Measurements from ENCODE around the gene PDZD7.
"Not testable (repeated sequence)": the region's sequence is repeated elsewhere in the genome, so short reads cannot be mapped to it uniquely, and the experiment has no call there.

PDZD7 gene

DNA sequence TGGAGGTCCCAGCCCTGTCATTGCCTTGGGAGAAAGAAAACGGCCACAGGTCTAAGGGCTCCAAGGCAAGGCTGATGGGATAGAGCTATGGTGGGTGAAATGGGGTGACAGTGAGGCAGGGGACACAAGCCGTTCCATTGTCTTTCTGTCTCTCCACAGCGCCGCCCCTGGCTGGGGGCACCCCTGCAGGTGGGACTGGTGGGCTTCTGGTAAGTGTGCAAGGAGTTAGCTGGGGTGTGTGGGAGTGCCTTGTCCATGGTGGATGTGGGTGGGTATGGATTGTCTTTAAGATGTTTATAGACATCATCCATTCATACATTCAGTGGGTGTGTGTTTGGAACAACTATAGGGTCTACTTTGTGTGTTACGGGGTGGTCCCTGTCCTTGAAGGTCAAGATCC lies 7.6 kb upstream of the PDZD7 start:
- no peak for DNase-seq

DNA sequence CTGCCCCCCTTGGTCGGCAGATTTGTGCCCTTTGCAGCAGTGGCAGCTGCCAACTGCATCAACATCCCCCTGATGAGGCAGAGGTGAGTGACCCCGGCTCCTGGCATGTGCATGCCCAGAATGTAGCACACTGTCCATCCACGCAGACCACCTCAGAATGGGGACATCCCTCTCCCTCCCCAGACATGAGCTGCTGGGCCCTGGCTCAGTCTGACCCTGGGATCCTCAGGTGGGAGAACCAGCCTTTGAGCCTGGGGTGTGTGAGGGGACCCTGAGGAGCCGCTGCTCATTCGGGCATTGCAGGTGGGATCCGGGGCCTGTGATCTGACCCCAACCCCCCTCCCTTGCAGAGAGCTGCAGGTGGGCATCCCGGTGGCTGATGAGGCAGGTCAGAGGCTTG lies 5.8 kb upstream of the PDZD7 start:
- DNase-seq: no peak

DNA sequence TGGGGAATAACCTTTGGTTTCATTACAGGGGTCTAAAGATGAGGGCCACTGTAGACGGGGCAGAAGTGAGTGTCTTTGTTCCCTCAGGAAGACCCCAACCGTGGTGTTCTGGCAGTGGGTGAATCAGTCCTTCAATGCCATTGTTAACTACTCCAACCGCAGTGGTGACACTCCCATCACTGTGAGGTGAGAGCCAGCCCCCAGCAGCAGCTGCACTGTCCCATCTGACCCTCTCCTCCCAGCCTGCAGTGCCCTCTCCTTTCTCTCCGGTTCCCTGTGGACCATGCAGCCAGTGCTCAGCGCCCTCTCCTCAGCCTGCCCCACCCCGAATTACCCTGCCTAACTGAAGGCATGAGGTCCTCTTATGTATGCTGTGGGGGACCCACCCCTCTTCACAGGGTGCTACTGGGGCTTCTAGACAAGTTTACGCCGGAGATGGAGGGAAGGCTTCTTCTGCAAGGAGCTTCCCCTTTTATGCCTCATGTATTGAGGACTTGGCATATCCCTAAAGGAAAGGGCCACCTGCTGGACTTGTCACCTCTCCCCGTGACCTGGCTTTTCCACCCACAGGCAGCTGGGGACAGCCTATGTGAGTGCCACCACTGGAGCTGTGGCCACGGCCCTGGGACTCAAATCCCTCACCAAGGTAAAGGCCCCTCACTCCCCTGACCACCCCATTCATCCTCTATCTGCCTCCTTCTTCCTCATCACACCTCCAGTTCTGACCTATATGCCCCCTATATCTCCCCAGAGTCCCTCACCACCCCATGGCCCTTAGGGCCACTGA lies 5.2 kb upstream of the PDZD7 start:
- no peak for DNase-seq

DNA sequence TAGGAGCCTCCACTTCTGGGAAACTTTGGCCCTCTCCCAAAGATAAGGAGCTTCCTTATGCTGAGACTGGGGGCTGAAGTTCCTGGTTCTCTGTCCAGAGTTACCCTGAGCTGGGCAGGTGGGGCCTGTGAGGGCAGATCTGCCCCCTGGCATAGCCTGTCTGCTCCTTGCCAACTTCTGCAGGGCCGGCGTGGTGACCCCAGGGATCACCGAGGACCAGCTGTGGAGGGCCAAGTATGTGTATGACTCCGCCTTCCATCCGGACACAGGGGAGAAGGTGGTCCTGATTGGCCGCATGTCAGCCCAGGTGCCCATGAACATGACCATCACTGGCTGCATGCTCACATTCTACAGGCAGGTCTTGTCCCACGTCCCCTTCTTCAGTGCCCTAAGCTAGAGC lies 4.4 kb upstream of the PDZD7 start:
- no peak for DNase-seq

DNA sequence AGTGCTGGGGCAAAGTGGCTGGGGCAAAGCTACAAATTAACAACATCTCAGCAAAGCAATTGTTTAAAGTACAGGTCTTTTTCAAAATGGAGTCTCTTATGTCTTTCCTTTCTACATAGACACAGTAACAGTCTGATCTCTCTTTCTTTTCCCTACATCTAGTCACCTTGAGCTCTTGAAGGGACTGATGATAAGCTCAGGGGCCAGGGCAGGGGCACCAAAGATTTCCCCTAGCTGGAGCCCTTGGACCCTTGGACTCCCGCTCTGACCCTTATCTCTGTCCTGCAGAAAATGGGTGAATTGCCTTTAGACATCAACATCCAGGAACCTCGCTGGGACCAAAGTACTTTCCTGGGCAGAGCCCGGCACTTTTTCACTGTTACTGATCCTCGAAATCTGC lies 3.5 kb upstream of the PDZD7 start:
- not testable (repeated sequence) for DNase-seq

DNA sequence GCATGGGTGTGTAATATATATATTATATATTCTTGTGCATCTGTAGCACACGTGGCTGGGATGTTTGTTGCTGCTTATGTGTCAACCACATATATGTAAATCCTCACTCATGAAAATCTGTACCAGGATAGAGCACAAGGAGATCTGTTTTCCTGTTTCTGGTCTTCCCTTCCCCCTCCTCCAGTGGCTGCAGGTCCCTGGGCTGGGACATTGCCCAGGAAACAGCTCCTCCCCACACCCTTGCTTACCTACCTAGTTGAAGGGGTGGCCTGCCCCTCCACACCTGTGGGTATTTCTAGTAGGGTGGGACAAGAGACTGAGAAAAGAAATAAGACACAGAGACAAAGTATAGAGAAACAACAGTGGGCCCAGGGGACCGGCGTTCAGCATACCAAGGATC lies 2.3 kb upstream of the PDZD7 start:
- no peak for DNase-seq

DNA sequence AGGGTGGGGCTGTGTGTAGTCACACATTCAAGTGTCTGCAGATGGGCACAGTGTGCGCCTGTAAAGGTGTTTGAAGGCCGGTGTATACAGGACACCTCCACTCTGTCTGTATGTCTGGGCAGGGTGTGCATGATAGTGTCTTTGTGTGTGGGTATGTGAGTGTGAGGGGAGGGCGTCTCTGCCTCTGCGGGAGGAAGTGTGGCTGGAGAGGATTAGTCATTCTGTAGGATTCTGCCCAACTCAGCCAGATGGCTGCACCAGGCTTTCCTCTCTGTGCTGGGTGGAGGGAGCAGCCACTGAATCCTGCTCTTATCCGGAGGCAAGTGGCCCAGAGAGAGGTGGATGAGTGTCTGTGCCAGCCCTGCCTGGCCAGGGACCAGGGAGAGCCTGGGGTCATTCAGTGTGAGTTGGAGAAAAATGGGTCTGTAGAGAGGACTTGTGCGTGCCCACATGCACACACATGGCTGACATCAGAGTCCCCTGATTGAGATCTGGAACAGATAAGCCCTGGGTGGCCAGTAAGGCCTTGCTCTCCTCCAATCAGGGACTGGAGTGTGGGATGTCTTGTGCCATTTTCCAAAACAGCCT lies 1.8 kb upstream of the PDZD7 start:
- DNase-seq: peak; percentile 86

DNA sequence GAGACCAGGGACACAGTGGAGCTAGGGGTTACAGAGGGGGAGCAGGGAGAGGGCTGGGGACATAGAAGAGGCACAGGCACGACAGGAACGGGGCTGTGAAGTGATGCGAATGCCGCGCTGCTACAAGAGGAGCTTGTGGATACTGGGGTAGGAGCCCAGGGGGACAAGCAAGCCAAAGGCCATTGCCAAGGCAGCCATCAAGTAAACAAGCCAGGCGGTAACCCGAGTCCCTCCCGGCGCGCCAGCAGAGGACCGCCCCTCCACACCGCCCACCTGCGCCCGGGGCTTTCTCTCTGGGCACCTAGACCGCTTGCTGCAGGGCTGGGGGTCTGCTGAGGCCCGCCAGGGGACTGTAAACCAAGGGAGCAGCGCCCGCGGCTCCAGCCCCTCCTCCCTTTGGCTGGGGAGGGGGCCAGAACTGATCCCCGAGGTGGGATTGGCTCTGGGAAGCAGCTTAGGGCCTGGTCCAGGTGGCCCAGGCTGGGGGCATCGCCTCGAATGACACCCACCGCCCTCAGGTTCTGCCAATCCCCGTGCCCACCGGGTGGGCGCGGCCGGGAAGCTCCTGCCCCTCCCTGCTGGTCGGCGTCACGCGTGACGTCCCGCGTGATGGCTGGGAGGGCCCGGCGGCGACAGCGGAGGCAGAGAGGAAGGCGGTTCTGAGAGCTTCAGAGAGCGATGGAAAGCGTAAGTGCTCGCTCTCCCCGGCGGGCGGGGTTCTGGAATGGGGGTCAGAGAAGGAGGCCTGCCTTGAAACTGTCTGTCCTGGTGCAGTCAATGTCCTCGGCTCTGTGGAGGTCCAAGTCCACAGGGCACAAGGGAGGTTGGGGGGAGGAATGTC lies 1.1 kb upstream of the PDZD7 start:
- peak; percentile 88 for DNase-seq

DNA sequence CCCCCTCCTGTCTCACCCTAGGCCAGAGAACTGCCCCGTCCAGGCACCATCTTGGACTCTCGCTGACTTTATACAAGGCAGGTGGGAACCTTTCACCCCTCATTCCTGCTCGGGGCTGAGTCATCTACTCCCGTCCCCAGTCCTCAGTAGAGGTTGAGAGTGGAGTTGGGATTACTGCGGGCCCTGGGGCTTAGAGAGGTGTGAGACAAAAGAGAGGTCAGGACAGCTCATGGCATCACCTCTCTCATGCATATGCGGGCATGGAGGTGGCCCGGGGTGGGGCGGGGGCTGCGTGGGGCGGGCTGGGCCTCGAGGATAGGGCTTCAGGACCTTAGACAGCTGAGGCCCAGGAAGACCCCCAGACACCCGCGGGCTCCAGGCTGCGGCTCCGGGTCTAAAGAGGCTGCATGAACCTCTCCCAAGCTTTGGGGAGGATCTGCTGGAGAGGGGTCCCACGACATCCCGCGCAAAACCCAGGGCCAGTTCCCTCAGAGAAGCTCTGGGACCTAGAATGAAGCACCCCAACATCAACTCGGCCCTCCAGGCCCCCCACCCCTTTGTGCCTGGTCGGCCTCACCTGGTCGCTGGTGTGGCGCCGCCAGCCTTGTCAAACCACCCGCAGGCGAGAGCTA lies 317 bp downstream of the PDZD7 start:
- no peak for DNase-seq

DNA sequence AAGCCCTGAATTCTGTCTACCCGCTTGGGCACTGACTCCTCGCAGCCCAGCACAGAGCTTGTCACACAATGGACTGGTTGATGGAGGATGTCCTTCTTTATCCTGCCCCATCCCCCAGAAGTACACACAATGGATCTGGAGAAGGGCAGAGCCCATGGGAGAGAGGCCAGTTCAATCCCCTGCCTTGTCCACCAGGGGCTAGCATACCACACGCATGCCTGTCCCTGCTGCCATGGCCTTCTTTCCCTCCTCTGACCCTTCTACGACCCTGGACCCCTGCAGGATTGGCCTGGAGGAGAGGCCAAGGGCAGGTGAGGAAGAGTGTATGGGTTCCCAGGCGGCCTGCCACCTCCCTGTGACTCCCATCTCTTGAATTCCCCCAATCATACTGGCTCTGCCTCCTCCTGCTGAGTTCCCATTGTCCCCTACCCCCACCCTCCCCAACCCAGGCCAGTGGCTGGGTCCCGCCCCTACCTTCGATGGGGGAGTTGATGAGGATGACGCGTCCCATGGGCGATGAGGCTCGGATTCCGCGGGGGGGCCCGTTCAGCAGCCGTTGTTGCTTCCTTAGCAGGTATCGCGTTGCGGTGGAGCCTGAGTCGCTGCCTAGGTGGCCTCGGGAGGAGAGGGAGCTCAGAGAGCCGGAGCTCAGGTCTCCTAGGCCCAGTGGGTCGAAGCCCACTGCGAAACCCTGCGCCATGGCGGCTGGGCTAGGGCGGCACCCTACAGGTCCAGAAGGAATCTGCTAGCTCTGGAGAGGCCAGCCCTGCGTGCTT lies 1.2 kb downstream of the PDZD7 start:
- no peak for DNase-seq

DNA sequence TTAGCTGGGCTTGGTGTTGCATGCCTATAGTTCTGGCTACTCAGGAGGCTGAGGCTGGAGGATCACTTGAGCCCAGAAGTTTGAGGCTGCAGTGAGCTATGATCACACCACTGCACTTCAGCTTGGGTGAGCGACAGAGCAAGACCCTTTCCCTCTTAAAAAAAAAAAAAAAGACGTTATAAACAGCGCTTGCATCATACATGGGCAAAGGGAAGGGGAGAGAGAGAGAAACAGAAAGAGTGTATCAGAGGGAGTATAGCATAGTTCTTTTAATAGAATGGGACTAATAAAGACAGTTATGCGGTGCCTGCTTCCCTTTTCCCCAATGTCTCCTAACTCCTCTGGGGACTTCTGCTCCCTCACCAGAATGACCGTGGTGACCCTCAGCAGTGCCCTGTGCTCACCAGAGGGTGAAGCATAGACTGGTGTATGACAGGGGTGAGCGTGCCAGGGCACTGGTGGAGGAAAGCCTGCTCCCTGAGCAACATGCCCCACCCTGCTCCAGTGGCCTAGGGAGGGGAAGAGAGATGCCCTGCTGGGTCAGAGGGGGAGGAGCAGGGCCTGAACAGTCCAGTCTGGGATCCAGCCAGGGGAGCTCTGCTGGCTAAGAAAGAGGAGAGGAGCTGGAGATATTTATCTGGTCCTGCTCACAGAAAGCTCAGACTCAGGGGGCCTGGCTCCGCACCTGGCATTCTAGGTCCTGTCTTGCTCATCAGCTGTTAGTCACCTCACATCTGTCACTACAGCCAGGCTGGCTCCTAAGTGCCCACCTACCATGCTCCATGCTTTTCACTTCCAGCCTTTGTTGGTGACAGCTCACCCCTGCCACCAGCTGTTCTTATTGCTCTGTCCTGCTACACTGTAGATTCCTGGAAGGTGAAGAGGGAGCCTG lies 2.2 kb downstream of the PDZD7 start:
- no peak for DNase-seq

DNA sequence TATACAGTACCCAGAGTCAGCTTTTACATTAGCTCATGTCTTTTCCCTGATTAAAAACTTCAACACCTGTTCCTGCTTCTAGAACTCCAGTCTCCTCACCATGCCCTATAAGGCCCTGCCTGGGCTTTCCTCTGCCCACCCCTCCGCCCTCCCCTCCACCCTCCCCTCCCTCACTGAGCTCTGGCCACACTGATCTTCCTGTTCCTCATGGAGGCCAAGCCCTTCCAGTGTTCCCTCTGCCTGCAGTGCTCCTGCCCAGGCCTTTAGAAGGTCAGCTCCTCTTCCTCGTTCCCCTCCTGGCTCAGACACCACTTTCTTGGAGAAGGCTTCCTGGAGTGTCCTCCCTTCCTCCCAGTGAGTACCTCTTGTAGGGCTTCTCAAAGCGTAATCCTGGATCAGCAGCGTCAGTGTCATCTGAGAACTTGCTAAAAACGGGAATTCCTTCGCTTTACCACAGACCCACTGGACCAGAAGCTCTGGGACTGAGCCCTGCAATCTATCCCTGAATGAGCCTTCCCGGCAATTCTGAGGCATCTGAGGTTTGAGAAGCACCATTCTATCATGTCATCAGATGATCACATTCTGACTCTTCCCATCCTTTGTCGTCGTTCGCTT lies 3.7 kb downstream of the PDZD7 start:
- DNase-seq: no peak

DNA sequence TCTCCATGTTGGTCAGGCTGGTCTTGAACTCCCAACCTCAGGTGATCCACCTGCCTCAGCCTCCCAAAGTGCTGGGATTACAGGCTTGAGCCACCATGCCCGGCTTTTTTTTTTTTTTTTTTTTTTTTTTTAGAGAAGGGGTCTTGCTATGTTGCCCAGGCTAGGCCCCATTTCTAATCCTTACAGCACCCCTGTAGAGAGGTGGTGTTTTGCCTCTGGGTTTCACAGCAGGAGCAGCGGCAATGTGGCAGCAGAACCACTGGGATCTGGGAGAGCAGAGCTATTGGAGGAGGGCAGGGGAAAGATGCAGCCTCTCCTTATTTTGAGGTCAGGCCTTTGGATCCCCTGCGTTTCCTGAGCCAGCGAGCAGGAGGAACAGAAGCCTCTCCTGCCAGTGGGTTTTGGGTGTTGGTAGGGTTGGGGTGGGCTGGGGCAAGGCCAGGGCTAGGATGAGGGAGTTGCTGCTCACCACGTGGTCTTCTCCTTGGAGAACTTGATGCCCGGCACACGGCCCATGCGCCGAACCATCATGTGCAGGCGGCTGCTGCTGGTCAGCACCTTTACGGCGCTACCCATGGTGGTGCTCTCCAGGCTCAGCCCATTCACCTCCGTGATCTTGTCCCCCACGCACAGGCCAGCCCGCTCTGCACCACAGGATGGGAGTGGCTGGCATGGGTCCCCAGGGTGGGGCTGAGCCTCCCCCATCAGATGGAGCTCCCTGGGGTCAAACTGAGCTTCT lies 7.8 kb downstream of the PDZD7 start:
- DNase-seq: no peak

DNA sequence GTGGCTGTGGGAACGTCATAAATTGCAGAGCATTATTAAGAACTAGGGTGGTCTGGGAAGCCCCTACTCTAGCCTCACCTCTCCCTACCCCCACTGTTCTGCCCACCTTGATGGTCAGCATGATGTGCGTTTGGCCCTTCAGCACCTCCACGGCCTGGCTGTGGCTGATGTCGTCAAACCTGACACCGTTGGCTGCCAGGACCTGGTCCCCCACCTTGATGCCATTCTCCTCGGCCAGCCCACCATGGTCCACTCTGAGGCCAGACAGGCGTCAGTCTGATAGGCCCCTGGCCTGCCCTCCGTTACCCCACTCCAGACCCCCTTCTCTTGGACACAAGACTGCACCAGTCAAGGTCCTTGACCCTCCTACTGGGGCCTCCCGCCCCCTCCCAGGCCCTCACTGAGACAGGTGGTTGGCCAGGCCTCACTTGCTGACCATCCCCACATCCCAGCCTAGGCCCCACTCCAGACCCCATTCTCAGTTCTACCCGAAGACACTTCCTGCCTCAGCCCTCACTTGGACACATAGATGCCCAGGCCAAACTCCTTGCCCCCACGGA lies 9.2 kb downstream of the PDZD7 start:
- no peak for DNase-seq

DNA sequence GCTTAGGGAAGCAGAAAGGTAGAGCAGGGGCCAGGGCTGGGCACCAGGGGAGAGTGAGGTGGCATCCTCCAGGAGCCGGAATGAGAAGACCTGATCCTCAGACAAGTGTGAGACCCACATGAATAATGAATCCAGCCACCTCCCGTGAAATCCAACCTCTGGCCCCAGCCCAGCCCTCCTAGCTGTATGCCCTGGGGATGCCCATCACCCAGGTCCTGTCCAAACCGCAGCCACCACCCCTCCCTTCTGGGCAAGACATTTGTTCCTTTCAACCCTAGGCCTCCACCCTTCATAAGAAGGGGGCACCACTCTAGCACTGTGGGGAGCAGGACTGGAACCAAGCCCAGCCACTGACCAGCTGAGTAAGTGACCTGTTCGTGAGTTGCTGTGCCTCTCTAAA lies 9.7 kb downstream of the PDZD7 start:
- no peak for DNase-seq

DNA sequence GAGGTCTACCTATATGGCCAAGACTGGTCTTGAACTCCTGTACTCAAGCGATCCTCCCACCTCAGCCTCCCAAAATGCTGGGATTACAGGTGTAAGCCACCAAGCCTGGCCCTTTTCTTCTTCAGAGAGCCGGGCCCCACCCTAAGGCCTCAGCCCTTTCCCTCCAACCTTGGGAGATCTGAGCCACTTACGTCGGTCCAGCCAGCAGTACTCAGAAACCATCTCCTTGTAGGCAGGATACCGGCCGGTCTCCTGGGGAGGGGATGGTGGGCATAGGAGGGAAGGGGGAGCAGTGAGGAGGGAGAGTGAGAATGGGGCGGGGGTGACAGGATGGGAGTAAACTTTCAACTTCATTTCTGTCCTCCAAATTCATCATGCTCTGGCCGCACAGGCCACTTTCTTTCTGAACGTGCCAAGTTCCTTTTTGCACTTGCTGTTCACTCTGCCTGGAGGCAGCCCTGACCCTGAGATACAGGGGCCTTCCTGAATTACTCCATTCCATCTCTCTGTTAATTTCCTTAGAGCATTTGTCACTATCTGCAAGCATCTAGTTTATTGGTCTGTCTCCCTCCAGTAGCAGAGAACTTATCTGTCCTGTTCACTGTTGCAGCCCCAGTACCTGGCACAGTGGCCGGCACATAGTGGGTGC lies 10.4 kb downstream of the PDZD7 start:
- DNase-seq: no peak

DNA sequence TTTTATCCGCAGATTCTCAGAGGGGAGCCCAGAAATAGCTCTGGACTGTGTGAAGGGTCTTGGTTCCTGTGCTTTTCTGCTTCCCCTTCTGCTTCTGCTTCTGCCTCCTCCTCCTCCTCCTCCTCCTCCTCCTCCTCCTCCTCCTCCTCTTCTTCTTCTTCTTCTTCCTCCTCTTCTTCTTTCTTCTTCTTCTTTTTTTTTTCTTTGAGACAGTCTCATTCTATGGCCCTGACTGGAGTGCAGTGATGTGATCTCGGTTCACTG lies 11.6 kb downstream of the PDZD7 start:
- DNase-seq: no peak

DNA sequence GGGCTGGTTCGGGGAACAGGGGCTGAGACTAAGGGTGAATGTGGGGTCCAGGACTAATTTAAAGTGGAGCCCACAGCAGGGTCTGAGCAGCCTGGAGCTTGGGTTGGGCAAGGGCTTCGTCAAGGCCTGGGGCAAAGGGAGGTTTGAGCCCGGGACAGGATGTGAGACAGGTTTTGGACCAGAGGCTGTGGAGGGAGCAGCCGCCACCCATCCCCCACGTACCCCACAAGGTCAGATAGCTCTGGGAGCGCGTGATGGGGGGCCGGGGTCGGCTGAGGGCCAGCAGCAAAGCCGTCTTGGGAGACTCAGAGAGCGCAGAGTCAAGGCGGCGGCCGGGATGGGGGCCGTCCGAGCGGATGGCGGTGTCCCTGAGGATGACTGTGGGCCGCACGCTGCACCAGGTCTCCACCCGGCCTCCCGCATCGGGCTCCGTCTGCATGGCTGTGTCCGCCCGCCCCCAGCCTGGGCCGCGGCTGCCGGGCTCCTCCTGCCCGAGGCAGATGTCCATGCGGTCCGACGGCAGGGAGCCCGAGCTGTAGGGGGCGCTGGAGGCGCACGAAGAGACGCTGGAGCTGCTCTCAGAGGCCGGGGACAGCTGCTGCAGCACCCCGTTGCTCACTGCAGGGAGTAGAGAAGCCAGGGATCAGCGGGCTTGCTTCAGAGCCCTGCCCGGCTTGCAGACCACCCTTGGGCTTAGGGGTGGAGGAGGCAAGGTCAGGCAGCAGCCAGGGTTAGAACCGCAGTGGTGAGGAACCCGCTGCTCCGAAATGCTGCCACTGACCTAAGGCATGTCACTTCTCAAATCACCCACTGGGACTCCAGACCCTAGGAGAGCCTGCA lies 12.1 kb downstream of the PDZD7 start:
- DNase-seq: peak; percentile 87

DNA sequence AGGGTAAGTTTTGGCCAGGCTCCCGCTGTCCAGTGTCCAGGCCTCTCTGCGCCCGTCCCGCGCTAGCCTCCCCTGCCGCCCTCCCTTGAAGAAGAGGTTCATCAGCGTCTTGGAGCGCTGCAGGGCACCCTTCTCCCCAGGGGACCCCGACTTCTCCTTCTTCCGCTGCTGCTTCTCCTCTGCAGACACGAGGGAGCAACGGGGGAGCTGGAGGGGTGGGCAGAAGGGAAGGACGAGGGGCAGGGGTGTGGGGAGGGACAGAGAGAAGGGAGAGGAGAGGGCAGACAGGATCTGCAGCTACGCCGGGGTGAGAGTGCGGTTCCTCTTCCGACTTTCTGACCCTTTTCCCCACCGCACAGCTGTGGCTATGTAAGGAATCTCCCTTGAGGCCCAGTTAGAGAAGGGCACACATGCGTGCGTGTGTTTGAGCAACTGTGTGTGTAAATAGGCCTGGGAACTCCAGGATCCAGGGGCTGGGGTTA lies 12.8 kb downstream of the PDZD7 start:
- DNase-seq: no peak
